Measurements from ENCODE around the gene ZNF407. TPM values are rescaled to one million over a fixed set of nuclear protein-coding genes. Genes with fewer than 3 reads are reported as not detected.

Gene ZNF407
- total RNA-seq, 1 donor from 2014 or later: 14.7 TPM

DNA sequence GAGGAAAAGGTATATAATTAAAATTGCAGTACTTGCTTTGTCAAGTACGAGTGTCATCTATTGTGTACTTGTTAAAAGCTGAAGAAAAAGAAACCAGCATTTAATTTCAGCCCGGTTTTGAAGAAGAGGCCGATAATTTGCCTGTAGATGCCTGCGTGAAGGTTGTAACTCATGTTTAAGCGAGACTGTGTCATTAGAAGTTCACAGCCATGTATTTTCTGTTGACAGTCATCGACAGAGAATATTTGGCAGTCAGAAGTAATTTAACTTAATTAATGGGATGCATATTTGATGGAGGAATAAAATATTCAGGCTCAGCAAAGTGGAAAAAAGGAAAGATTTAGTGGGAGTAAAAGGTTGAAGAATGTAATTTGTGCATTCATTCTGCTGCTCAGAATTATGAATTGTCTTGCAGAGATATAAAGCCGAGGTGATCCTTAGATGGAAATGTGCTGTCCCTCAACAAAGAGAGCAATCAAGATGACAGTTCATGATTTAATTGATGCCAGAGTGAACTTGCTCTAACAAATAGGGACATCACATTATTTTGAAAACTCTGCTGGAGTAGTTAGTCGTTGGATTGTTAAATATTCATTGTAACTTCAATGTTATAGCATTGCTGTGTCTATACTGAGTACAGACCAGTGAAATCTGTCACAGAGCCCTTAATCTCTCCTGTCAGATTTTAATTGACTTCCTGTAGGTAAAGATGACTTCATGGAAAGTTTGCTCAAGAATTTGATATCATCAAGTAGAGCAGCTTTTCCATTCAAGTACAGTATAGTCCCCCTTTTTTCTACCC lies 53.9 kb downstream of the ZNF407 start:
- Mint-ChIP-seq H3K9me3 (no peaks in the 10 kb centered on the region), H3K4me3 (no peak overlapping the region), H3K4me1 (ENCODE audit: unreplicated experiment) (peaks cover 24% of the 10 kb centered on the region), H3K36me3 (peaks cover 13% of the 10 kb centered on the region), H3K27me3 (peaks cover 9% of the 10 kb centered on the region), H3K27ac (no peak overlapping the region)
- TF ChIP-seq, protein P1, sequence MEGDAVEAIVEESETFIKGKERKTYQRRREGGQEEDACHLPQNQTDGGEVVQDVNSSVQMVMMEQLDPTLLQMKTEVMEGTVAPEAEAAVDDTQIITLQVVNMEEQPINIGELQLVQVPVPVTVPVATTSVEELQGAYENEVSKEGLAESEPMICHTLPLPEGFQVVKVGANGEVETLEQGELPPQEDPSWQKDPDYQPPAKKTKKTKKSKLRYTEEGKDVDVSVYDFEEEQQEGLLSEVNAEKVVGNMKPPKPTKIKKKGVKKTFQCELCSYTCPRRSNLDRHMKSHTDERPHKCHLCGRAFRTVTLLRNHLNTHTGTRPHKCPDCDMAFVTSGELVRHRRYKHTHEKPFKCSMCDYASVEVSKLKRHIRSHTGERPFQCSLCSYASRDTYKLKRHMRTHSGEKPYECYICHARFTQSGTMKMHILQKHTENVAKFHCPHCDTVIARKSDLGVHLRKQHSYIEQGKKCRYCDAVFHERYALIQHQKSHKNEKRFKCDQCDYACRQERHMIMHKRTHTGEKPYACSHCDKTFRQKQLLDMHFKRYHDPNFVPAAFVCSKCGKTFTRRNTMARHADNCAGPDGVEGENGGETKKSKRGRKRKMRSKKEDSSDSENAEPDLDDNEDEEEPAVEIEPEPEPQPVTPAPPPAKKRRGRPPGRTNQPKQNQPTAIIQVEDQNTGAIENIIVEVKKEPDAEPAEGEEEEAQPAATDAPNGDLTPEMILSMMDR (conservative IDR thresholded peaks at IDR 0.05): no peak
- DNase-seq (ENCODE audit: extremely low spot score, unreplicated experiment): no peak

DNA sequence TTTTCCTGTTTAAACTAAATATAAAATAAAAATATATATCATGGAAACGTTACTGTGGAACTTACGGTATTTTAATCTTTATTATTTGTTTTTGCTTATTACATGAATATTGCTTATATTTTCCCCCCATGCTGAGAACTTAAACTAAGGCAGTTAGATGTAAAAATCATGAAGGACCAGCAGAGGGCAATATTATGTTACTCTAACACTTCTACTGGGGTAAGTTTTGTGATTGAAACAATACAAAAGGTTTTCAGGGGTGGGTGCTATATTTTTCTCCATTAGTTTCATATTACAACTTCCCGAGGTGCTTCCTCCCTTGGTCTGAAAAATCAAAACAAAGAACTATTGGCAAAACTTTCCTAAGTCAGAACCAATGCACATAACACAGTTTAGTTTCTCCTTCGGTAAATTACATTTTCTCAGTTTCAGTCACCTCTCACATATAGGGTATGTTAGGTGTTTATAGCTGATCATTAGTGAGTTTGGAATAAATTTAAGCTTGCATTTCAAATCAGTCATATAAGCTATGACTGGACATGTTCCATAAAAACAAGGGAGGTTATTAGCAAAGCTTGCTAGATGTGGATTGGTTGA lies 54.8 kb downstream of the ZNF407 start:
- H3K9me3 Mint-ChIP-seq: no peaks in the 10 kb centered on the region
- DNase-seq (ENCODE audit: extremely low spot score, unreplicated experiment): no peak
- TF ChIP-seq, protein P1 (conservative IDR thresholded peaks at IDR 0.05): peak; percentile 85
- peaks cover 8% of the 10 kb centered on the region for H3K27me3 Mint-ChIP-seq
- H3K27ac Mint-ChIP-seq: peak overlapping the region; percentile 12
- H3K4me1 Mint-ChIP-seq (ENCODE audit: unreplicated experiment): peaks cover 29% of the 10 kb centered on the region
- H3K36me3 Mint-ChIP-seq: peaks cover 11% of the 10 kb centered on the region
- no peak overlapping the region for H3K4me3 Mint-ChIP-seq

DNA sequence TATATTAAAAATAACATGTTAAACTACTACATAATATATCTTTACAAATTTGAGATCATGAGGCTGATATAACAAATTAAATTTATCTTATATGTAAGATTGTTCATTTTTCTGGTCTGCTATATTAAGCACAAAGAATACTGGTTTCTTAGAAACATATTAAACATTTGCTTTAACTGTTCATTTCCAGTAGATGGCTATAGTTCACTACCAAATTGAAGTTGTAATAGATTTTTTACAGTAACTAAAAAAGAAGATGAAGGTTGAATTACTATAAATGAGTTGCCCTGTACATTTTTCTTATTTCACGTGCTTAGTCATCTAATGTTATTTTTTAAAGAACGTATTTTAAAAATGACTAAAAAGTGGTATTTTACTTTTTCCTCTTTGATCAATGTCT lies 57.0 kb downstream of the ZNF407 start:
- Mint-ChIP-seq H3K36me3 (no peaks in the 10 kb centered on the region), H3K4me3 (no peak overlapping the region), H3K9me3 (no peaks in the 10 kb centered on the region), H3K4me1 (ENCODE audit: unreplicated experiment) (peaks cover 31% of the 10 kb centered on the region), H3K27me3 (peaks cover 3% of the 10 kb centered on the region), H3K27ac (no peak overlapping the region)
- TF ChIP-seq, protein P1 (conservative IDR thresholded peaks at IDR 0.05): peak; percentile 53
- no peak for DNase-seq (ENCODE audit: extremely low spot score, unreplicated experiment)

DNA sequence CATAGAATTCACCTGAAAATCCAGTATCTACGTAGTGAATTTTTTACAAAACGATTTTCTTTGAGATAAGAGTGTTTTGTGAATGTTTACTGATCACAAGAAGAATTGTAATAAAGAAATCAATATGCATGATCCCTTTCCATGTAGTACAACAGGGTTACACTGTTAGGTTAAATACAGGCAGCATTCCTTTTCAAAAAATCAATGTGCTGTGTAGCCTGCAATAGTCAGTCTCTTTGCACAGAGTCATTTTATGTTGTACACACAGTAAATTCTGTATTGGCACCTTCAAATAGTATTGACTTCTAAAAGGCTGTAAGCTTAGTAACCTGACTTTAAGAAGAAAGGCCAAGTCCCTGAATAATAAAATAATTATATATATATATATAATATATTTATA lies 63.3 kb downstream of the ZNF407 start:
- no peak for DNase-seq (ENCODE audit: extremely low spot score, unreplicated experiment)
- Mint-ChIP-seq H3K4me3 (no peak overlapping the region), H3K27ac (no peak overlapping the region), H3K9me3 (no peaks in the 10 kb centered on the region), H3K36me3 (peaks cover 4% of the 10 kb centered on the region), H3K27me3 (no peaks in the 10 kb centered on the region), H3K4me1 (ENCODE audit: unreplicated experiment) (peaks cover 19% of the 10 kb centered on the region)
- TF ChIP-seq, protein P1 (conservative IDR thresholded peaks at IDR 0.05): no peak

DNA sequence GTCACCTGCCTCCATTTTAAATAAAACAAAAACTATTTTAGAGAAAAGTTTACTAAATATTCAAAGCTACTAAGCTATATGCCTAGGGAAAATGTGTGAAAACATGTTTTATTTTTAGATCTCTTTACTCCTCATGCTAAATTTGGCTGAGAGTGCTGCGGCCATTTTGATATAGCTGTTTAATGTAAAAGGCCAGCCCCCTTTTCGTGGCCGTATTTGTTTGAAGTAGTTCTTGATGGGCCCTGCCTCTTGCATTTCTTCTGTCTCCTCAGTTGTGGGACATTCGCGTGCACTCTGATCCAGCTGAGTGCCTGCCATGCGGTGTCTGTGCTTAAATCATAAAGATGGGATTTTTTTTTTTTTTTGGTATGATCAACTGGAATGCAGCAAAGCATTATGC lies 64.0 kb downstream of the ZNF407 start:
- no peak overlapping the region for H3K27ac Mint-ChIP-seq

More for the DNA sequence above, 64.0 kb downstream of the ZNF407 start:
- Mint-ChIP-seq H3K9me3 (no peaks in the 10 kb centered on the region), H3K4me1 (ENCODE audit: unreplicated experiment) (peaks cover 14% of the 10 kb centered on the region), H3K36me3 (peaks cover 4% of the 10 kb centered on the region), H3K4me3 (no peak overlapping the region), H3K27me3 (no peaks in the 10 kb centered on the region)
- DNase-seq (ENCODE audit: extremely low spot score, unreplicated experiment): no peak
- TF ChIP-seq, protein P1 (conservative IDR thresholded peaks at IDR 0.05): no peak

All from type B pancreatic cell (in vitro differentiated cells).